Measurements from ENCODE around the gene LMF1. TPM values are rescaled to one million over a fixed set of nuclear protein-coding genes. Genes with fewer than 3 reads are reported as not detected.

Gene LMF1
- polyA plus RNA-seq, 3 donors = 17.9 to 26.7 (median 22.0) TPM

DNA sequence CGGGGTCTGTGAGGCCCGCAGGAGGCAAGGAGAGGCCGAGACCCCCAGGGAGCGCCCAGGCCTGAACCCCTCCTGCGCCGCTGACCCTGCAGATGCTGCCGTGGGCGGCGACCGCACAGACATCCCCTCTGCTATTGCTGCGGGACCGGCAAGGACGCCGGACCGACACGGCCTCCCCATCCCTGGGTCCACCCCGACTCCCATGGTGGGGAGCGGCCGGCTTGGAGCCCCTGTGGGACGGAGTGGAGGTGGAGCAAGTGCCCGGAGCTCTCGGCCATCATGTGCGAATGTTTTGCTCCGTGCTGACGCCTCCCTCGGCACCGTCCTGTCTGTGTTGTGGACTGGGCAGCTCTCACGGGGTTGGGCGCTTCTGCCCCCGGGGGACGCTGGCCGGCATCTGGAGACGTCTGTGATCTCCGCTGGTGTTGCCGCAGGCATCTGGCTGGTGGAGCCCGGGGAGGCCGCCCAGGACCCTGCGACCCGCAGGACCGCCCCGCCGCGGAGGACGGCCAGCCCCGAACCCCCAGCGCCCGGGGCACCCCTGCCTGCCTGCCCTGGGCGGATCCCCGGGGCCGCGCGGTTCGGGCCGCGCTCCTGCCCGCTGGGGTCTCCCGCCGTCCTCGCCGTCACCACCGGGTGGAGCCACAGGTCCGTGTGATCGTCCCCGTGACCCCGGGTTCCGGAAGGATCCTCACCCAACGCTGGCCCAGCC is 157.4 kb downstream of the LMF1 start:
- no peak for DNase-seq

DNA sequence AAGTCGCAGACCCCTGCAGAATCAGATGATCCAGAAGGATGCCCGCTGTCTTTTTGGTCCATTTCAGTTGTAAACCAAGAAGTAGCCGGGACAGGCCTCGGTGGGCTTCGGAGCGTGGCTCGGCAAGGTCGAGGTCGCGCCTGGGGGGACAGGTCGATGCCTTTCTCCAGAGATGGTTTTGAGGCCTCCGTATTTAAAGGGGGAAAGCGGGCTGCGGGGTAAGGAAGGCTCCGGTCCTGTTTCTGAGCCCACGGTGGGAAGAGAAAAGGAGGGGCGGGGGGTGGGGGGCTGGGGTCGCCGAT is 162.7 kb downstream of the LMF1 start:
- DNase-seq = no peak

DNA sequence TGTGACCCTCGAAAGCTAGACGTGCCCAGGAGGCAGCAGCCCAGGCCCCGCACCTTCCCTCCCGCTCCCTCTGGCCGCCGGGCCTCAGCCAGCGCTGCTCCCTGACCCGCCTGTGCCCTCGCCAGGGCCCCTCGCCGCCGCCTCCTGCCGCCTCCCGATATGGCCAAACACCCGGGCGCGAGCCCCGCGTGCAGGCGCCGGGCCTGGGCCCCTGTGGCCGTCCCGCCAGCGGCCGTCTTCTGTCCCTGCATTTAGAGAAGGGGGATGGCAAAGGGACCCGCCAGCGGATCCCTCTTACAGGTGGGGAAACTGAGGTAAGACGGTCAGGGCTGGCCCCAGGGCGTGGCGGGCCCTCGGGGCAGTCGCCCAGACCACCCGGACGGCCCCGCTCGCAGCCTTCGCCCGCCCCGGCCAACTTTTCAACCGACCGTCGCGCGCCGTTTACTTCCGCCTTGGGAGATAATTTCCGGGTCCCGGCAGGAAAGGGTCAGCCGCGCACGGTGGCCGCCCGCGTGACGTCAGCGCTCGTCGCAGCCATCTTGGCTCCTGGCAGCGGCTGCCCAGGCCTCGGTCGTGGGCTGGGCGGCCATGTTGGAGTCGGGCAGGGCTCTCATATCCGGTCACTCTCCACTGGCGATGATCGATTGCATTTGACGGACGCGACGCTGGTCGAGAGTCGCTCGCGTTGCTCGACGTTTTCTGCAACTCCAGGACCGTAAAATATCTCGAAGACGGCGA is 163.3 kb downstream of the LMF1 start:
- peak; percentile 91 for DNase-seq

DNA sequence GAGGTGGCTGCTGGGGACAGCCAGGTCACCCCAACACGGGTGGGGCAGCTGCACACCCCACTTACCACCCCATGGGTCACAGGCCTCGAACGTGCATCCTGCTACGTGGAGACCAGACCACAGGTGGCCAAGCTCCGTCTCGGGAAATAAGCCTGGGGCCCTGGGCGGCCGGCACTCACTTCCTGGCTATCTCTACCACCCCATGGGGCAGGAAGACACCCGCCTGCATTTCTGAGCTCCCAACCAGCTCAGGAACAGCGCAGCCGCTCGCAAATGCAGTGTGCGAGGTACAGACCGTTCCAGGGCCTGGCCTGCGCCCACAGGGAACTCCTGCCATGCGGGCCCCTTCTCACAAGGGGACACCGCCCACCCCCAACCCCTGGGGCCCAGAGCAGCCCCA is 165.3 kb downstream of the LMF1 start:
- no peak for DNase-seq

DNA sequence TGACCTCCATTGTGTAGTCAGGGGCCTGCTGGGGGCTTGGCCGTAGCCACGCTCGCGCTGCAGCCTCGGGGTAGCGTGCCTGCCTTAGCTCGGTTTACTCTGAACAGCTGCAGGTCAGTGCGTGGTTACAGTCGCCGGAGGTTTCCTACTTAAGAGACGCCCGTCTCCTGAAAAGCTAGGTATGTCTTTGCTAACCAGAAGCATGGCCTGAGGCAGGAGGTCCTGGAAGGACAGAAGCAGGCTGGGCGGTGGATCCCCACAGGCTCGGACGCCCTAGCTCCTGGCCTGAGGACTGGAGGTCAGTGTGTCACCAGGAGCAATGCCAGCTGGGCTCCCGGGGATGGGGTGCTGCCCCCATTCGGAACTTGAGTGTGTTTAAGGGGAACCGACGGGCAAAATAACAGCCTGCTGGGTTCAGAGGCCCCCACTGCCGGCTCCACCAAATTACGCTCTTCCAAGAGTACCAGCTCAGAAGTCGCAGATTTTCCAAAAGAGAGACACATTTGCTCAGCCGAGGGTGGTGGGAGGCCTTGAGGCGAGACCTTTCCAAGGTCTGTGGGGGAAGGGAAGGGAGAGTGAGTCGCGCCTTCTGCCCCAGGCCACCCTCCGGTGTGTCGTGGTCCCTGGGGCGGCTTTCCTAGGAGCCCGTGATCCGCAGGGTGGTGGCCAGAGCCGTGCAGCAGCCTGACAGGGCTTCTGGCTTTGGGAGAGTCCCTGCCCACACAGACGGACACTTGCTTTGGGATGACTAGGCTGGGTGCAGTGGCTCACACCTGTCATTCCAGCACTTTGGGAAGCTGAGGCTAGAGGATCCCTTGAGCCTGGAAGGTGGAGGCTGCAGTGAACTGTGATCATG is 166.4 kb downstream of the LMF1 start:
- DNase-seq = no peak

DNA sequence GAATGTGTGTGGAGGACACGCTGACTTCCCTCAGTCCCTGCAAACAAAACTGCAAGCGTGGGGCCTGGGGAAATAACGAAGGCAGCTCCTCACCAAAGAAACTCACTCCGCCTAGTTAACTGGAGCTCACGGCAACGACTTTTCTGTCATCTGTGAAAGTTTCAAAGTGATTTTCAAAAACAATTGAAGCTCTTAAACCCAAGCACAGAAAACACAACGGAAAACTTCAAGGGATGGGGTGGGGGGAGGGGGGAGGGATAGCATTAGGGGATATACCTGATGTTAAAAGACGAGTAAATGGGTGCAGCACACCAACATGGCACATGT is 167.1 kb downstream of the LMF1 start:
- no peak for DNase-seq

Other genes with a start within 250 kb of the LMF1 start
- gene ANTKMT, start 249.8 kb downstream of the LMF1 start, polyA plus RNA-seq (ENCODE audit: insufficient read length in 3 of 3) = 10 to 100 TPM; 18.9 to 24.3 (median 22.5) TPM
- gene CCDC78, start 244.5 kb downstream of the LMF1 start, polyA plus RNA-seq (ENCODE audit: insufficient read length in 3 of 3) = 1 to 10 TPM; 2.5 to 4.8 (median 3.6) TPM
- 1 to 10 TPM; 4.6 to 8.5 (median 4.8) TPM for gene HAGHL, start 243.9 kb downstream of the LMF1 start, polyA plus RNA-seq (ENCODE audit: insufficient read length in 3 of 3)
- 10 to 100 TPM; 27.1 to 34.9 (median 27.3) TPM for gene CIAO3, start 230.0 kb downstream of the LMF1 start, polyA plus RNA-seq (ENCODE audit: insufficient read length in 3 of 3)
- gene MSLN, start 210.2 kb downstream of the LMF1 start, polyA plus RNA-seq (ENCODE audit: insufficient read length in 3 of 3) = 10 to 100 TPM; 12.9 to 21.3 (median 17.4) TPM
- gene RPUSD1, start 182.6 kb downstream of the LMF1 start, polyA plus RNA-seq (ENCODE audit: insufficient read length in 3 of 3) = 10 to 100 TPM; 13.5 to 19.3 (median 18.6) TPM
- 10 to 100 TPM; 31.8 to 34.3 (median 32.0) TPM for gene CHTF18, start 182.4 kb downstream of the LMF1 start, polyA plus RNA-seq (ENCODE audit: insufficient read length in 3 of 3)
- under 1 TPM; 0.39 to 0.47 (median 0.41) TPM for gene GNG13, start 170.2 kb downstream of the LMF1 start, polyA plus RNA-seq (ENCODE audit: insufficient read length in 3 of 3)
- gene SOX8, start 10.8 kb upstream of the LMF1 start, polyA plus RNA-seq (ENCODE audit: insufficient read length in 3 of 3) = 1 to 10 TPM; 3.3 to 5.1 (median 3.5) TPM
- under 1 TPM; 0.16 to 0.43 (median 0.17) TPM for gene SSTR5, start 101.8 kb upstream of the LMF1 start, polyA plus RNA-seq (ENCODE audit: insufficient read length in 3 of 3)
- under 1 TPM in 1 of 3 donors, not detected in 2; 0.06 TPM for gene C1QTNF8, start 125.3 kb upstream of the LMF1 start, polyA plus RNA-seq (ENCODE audit: insufficient read length in 3 of 3)
- gene CACNA1H, start 182.1 kb upstream of the LMF1 start, polyA plus RNA-seq (ENCODE audit: insufficient read length in 3 of 3) = 10 to 100 TPM; 27.6 to 32.8 (median 28.7) TPM

Measured in renal pelvis (tissue), 4 donors.